ENCODE results near the gene RGS12.

Gene RGS12

GRCh38 chr4:3261411-3262207 is 31.2 kb upstream of the RGS12 start:
- Histone ChIP-seq H3K9ac (ENCODE audit: low read depth, low read length) (no peak overlapping the region), H3K4me1 (ENCODE audit: insufficient read depth, low read length) (no peaks in the 10 kb centered on the region), H3K36me3 (ENCODE audit: insufficient read depth, low read length) (no peaks in the 10 kb centered on the region), H3K9me3 (ENCODE audit: control insufficient read depth, insufficient read depth, low read length) (no peaks in the 10 kb centered on the region)

DNA sequence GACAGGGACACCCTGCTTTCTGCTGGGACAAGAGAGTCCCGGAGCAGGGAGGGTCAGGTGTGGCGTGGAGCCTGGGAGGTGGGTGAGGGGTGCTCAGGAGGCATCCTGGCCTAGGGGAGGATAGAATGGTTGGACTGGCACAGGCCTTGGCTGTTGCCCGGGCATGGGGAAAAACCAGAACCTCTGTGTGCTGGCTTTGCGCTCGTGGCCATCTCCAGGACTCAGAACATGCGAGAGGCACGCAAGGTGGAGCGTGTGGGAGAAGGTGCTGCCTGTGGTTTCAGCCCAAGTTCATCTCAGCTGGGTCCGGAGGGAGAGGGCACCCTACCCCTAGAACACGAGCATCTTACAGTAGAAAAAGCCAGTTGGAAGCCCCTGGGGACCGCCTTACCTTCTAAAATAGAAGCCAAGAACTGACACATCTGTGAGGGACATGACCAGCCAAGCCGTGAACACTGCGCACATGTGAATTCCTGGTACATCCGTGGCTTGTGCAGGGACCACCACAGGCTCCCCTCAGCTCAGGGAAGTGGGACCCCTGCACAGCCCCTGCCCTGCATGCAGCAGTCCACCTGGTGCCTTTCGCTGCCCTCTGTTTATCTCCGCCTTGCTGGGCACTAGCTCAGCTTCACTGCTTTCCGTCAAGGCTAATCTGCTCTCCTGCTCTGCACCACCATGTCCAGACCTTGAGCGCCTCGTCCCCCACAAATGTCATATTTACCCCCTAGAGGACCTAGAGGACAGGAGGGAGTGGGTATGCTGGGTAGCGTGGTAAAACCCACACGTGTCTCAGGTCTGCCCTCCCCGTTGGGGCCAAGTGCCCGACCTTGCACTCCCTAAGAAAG is 30.4 kb upstream of the RGS12 start:
- Histone ChIP-seq H3K9ac (ENCODE audit: low read depth, low read length) (no peak overlapping the region), H3K36me3 (ENCODE audit: insufficient read depth, low read length) (no peaks in the 10 kb centered on the region), H3K4me1 (ENCODE audit: insufficient read depth, low read length) (no peaks in the 10 kb centered on the region), H3K9me3 (ENCODE audit: control insufficient read depth, insufficient read depth, low read length) (no peaks in the 10 kb centered on the region)

- Histone ChIP-seq H3K9ac (ENCODE audit: low read depth, low read length) (no peak overlapping the region), H3K9me3 (ENCODE audit: control insufficient read depth, insufficient read depth, low read length) (no peaks in the 10 kb centered on the region), H3K4me1 (ENCODE audit: insufficient read depth, low read length) (peaks cover 2% of the 10 kb centered on the region; the same call in 1 of the 2 replicates), H3K36me3 (ENCODE audit: insufficient read depth, low read length) (no peaks in the 10 kb centered on the region)
Observed at GRCh38 chr4:3263053-3263875, 29.6 kb upstream of the RGS12 start.

DNA sequence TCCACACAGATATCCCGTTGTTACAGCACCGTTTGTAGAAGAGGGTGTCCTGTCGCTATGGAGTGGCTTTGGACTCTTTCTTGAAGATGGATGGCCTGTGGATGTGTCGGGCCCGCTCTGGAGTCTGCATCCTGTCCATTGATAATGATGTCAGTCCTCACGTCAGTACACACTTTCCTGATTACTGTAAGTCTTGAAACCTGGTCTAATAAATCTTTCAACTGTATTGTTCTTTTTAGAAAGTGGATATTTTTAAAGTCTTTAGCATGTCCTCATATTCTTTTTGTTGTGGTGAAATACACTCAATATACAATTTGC is 29.0 kb upstream of the RGS12 start:
- no peak overlapping the region for H3K9ac ChIP-seq (ENCODE audit: low read depth, low read length)
- peaks cover 2% of the 10 kb centered on the region; the same call in 1 of the 2 replicates for H3K4me1 ChIP-seq (ENCODE audit: insufficient read depth, low read length)
- no peaks in the 10 kb centered on the region for H3K9me3 ChIP-seq (ENCODE audit: control insufficient read depth, insufficient read depth, low read length)
- no peaks in the 10 kb centered on the region for H3K36me3 ChIP-seq (ENCODE audit: insufficient read depth, low read length)

GRCh38 chr4:3266076-3266475 is 26.7 kb upstream of the RGS12 start:
- Histone ChIP-seq H3K9me3 (ENCODE audit: control insufficient read depth, insufficient read depth, low read length) (no peaks in the 10 kb centered on the region), H3K9ac (ENCODE audit: low read depth, low read length) (no peak overlapping the region), H3K36me3 (ENCODE audit: insufficient read depth, low read length) (no peaks in the 10 kb centered on the region), H3K4me1 (ENCODE audit: insufficient read depth, low read length) (peaks cover 2% of the 10 kb centered on the region; the same call in 1 of the 2 replicates)

GRCh38 chr4:3267576-3268394 is 25.0 kb upstream of the RGS12 start:
- no peaks in the 10 kb centered on the region for H3K9me3 ChIP-seq (ENCODE audit: control insufficient read depth, insufficient read depth, low read length)

GRCh38 chr4:3268395-3269104 is 24.3 kb upstream of the RGS12 start:
- peaks cover 2% of the 10 kb centered on the region; the same call in 1 of the 2 replicates for H3K4me1 ChIP-seq (ENCODE audit: insufficient read depth, low read length)
- H3K9ac ChIP-seq (ENCODE audit: low read depth, low read length) = no peak overlapping the region
- H3K9me3 ChIP-seq (ENCODE audit: control insufficient read depth, insufficient read depth, low read length) = no peaks in the 10 kb centered on the region
- no peaks in the 10 kb centered on the region for H3K36me3 ChIP-seq (ENCODE audit: insufficient read depth, low read length)

More at GRCh38 chr4:3267576-3268394, 25.0 kb upstream of the RGS12 start:
- H3K36me3 ChIP-seq (ENCODE audit: insufficient read depth, low read length) = no peaks in the 10 kb centered on the region
- no peak overlapping the region for H3K9ac ChIP-seq (ENCODE audit: low read depth, low read length)
- peaks cover 2% of the 10 kb centered on the region; the same call in 1 of the 2 replicates for H3K4me1 ChIP-seq (ENCODE audit: insufficient read depth, low read length)

DNA sequence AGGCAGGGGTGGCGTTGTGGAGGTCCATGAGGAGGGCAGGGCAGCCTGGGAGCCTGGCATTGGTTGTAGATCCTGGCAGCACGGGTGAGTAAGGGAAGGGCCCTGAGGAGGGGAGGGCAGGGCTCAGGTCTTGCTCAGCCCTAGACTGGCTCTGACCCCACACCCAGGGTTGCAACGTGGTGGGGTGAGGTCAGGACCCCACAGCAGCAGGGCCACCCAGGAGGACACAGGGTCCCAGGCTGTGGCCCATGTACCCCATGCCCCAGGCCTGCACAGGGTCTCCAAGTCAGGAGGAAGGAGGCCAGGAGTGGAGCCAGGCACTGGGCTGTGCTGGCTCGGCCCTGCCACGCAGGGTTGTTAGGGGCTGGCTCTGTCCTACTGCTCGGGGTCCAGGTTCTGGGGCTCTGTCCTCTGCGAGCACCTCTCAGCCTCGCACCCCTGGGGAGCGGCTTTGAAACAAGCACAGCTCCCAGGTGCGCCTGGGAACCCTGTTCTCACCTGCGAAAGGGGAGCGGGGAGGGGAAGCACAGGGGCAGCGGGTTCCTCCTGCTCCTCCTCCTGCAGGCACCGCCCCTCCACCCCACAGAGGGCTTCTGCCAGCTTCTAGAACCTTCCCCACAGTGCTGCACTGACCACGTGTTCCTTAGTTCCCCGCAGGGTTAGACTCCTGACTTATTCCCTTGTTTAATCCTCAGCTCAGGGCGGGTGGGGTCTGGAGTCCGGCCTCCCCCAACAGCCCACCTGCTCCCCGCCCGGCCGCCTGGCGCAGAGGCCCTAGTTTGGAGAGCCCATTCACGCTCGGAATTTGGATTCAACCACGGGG is 23.5 kb upstream of the RGS12 start:
- Histone ChIP-seq H3K9me3 (ENCODE audit: control insufficient read depth, insufficient read depth, low read length) (no peaks in the 10 kb centered on the region), H3K9ac (ENCODE audit: low read depth, low read length) (no peak overlapping the region), H3K4me1 (ENCODE audit: insufficient read depth, low read length) (peaks cover 2% of the 10 kb centered on the region; the same call in 1 of the 2 replicates), H3K36me3 (ENCODE audit: insufficient read depth, low read length) (no peaks in the 10 kb centered on the region)

GRCh38 chr4:3269991-3270611 is 22.7 kb upstream of the RGS12 start:
- Histone ChIP-seq H3K9ac (ENCODE audit: low read depth, low read length) (no peak overlapping the region), H3K9me3 (ENCODE audit: control insufficient read depth, insufficient read depth, low read length) (no peaks in the 10 kb centered on the region), H3K4me1 (ENCODE audit: insufficient read depth, low read length) (peaks cover 2% of the 10 kb centered on the region; the same call in 1 of the 2 replicates), H3K36me3 (ENCODE audit: insufficient read depth, low read length) (no peaks in the 10 kb centered on the region)

DNA sequence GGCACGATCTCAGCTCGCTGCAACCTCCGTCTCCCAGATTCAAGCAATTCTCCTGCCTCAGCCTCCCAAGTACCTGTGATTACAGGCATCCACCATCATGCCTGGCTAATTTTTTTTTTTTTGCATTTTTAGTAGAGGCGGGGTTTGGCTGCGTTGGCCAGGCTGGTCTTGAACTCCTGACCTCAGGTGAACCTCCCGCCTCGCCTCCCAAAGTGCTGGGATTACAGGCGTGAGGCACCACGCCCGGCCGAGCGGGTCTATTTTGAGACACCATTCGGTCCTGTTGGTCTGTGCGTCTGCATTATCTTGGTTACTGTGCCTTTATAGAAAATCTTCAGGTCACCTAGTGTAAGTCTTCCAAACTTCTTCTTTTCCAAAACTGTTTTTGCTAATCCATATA is 21.7 kb upstream of the RGS12 start:
- no peaks in the 10 kb centered on the region for H3K36me3 ChIP-seq (ENCODE audit: insufficient read depth, low read length)
- H3K9me3 ChIP-seq (ENCODE audit: control insufficient read depth, insufficient read depth, low read length) = no peaks in the 10 kb centered on the region
- H3K4me1 ChIP-seq (ENCODE audit: insufficient read depth, low read length) = peaks cover 2% of the 10 kb centered on the region; the same call in 1 of the 2 replicates
- H3K9ac ChIP-seq (ENCODE audit: low read depth, low read length) = no peak overlapping the region

DNA sequence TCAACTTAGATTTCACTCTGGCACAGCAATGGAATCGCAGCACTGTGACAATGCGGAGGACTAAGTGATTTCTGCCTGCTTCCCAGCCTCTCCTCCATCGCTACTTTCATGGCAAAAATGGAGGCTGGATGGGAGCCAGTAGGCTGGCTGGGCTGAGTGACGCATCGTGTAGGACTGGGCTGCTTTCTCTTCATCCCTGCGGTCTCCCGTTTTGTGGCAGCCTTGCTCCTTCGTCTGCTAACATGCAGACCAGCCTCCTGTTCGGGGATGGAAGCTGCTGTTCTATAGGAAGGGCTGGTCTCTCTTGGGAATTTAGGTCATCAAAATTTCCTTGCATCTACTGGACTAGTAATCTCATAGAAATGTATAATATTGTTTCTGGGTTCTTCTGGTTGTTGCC is 15.8 kb upstream of the RGS12 start:
- Histone ChIP-seq H3K9me3 (ENCODE audit: control insufficient read depth, insufficient read depth, low read length) (peaks cover 3% of the 10 kb centered on the region; the same call in 1 of the 2 replicates), H3K36me3 (ENCODE audit: insufficient read depth, low read length) (no peaks in the 10 kb centered on the region), H3K9ac (ENCODE audit: low read depth, low read length) (no peak overlapping the region), H3K4me1 (ENCODE audit: insufficient read depth, low read length) (no peaks in the 10 kb centered on the region)

GRCh38 chr4:3280466-3280865 is 12.4 kb upstream of the RGS12 start:
- H3K4me1 ChIP-seq (ENCODE audit: insufficient read depth, low read length) = no peaks in the 10 kb centered on the region
- H3K9me3 ChIP-seq (ENCODE audit: control insufficient read depth, insufficient read depth, low read length) = peaks cover 3% of the 10 kb centered on the region; the same call in 1 of the 2 replicates

More at GRCh38 chr4:3280466-3280865, 12.4 kb upstream of the RGS12 start:
- no peak overlapping the region for H3K9ac ChIP-seq (ENCODE audit: low read depth, low read length)
- H3K36me3 ChIP-seq (ENCODE audit: insufficient read depth, low read length) = no peaks in the 10 kb centered on the region
